ENCODE measurements around the gene IL1RAPL1. TPM values are rescaled to one million over a fixed set of nuclear protein-coding genes. Genes with fewer than 3 reads are reported as not detected.

The IL1RAPL1 gene
- total and polyA plus RNA-seq, 2 donors (not counting 3 experiments of a cell fraction or from before 2014, with no cell fraction given), result 0.79 to 1.3 TPM

- H3K36me3 ChIP-seq (ENCODE audit: control insufficient read depth in 2 of 2, extremely low read depth in 1 of 2, insufficient read depth in 2 of 2, low read length in 2 of 2), result no peaks in the 10 kb centered on the region
- H3K79me2 ChIP-seq (ENCODE audit: control insufficient read depth, insufficient read depth, low read length), result no peaks in the 10 kb centered on the region
- H3K4me2 ChIP-seq (ENCODE audit: insufficient read depth, low read length), result peak overlapping the region; percentile 57
- no peak overlapping the region for H3K4me3 ChIP-seq (replicated peaks in 1 of 3; ENCODE audit: insufficient read depth in 1 of 3, low read depth in 1 of 3, low read length in 3 of 3)
- dilution Hi-C loops (cut with MboI; ENCODE audit: extremely low pct_ligation_motif_present, low sequenced_read_pairs) (no loop called here), intact Hi-C loops (cut with micrococcal nuclease) (loop anchor here (2.0 to 5.0 kb wide), 2 partner anchors 344 to 1070 kb away; no protein-coding TSS in a partner anchor)
- ChIA-PET CTCF (no interaction called here), POLR2A (no interaction called here)
- DNase-seq (ENCODE audit: low read depth, low spot score) (peak; percentile 73), FAIRE-seq (peak; percentile 33)
- H3K27ac ChIP-seq (ENCODE audit: insufficient read depth, low read depth, low read length), result peak overlapping the region; percentile 79
- no peaks in the 10 kb centered on the region for H3K27me3 ChIP-seq (ENCODE audit: control insufficient read depth in 2 of 2, insufficient read depth in 2 of 2, low read length in 2 of 2)
- no peak overlapping the region for H2AFZ ChIP-seq (ENCODE audit: low read depth, low read length)
- H4K20me1 ChIP-seq (replicated peaks; ENCODE audit: control insufficient read depth, extremely low read depth, insufficient read depth, low read length), result no peaks in the 10 kb centered on the region
- H3K9me1 ChIP-seq (replicated peaks; ENCODE audit: control insufficient read depth, extremely low read depth, insufficient read depth, low read length), result no peaks in the 10 kb centered on the region
- TF ChIP-seq GATA2 (IDR thresholded peaks at IDR 0.05; ENCODE audit: insufficient read depth, insufficient read length, low read depth, low read length), result peak; percentile 62
- no peak for TF ChIP-seq MYC (IDR thresholded peaks at IDR 0.05; ENCODE audit: low read depth, low read length)
- peak; percentile 77 for TF ChIP-seq JUN (IDR thresholded peaks at IDR 0.05; ENCODE audit: borderline replicate concordance, insufficient read depth, insufficient read length, low read depth)
- peak; percentile 78 for TF ChIP-seq FOS (IDR thresholded peaks at IDR 0.05; ENCODE audit: borderline replicate concordance, insufficient read depth, low read length)
- TF ChIP-seq CTCF (IDR thresholded peaks at IDR 0.05; ENCODE audit: extremely low read depth in 1 of 2, insufficient read depth in 1 of 2, low read depth in 1 of 2, low read length in 2 of 2), result no peak
- BruUV-seq (replicated peaks), result no TSS peak
- H3K4me1 ChIP-seq (ENCODE audit: control insufficient read depth, extremely low read depth, insufficient read depth, low read length), result peaks cover 23% of the 10 kb centered on the region
- peak overlapping the region; percentile 35 for H3K9ac ChIP-seq (replicated peaks; ENCODE audit: extremely low read depth, insufficient read depth, low read length)
- no peaks in the 10 kb centered on the region for H3K9me3 ChIP-seq (replicated peaks; ENCODE audit: control insufficient read depth, insufficient read depth, low read length)
These were observed 1074.0 kb downstream of the IL1RAPL1 start for GRCh38 chrX:29661290-29661689.

DNA sequence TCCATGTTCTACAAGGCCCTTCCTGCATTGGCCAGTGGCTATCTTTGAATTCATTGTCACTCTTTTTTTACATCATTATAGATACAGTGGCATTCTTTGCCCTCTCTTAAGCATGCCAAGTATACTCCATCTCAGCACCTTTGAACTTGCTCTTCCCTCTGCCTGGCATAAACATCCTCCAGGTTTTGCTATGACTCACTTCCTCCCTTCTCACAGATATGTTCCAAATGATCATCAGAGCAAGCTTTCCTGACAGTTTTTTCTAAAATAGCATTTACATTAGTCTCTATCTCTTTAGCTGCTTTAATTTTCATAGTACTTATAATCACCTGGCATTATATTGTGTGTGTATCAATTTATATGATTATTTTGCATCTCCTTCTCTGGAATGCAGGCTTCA is 1074.9 kb downstream of the IL1RAPL1 start:
- Histone ChIP-seq H3K9me1 (replicated peaks; ENCODE audit: control insufficient read depth, extremely low read depth, insufficient read depth, low read length) (no peaks in the 10 kb centered on the region), H3K4me3 (replicated peaks in 1 of 3; ENCODE audit: insufficient read depth in 1 of 3, low read depth in 1 of 3, low read length in 3 of 3) (no peak overlapping the region), H4K20me1 (replicated peaks; ENCODE audit: control insufficient read depth, extremely low read depth, insufficient read depth, low read length) (no peaks in the 10 kb centered on the region), H3K79me2 (ENCODE audit: control insufficient read depth, insufficient read depth, low read length) (no peaks in the 10 kb centered on the region), H3K4me1 (ENCODE audit: control insufficient read depth, extremely low read depth, insufficient read depth, low read length) (peaks cover 23% of the 10 kb centered on the region), H3K27ac (ENCODE audit: insufficient read depth, low read depth, low read length) (peak overlapping the region; percentile 79), H2AFZ (ENCODE audit: low read depth, low read length) (no peak overlapping the region), H3K27me3 (ENCODE audit: control insufficient read depth in 2 of 2, insufficient read depth in 2 of 2, low read length in 2 of 2) (no peaks in the 10 kb centered on the region), H3K9ac (replicated peaks; ENCODE audit: extremely low read depth, insufficient read depth, low read length) (peak overlapping the region; percentile 45), H3K36me3 (ENCODE audit: control insufficient read depth in 2 of 2, extremely low read depth in 1 of 2, insufficient read depth in 2 of 2, low read length in 2 of 2) (no peaks in the 10 kb centered on the region), H3K9me3 (replicated peaks; ENCODE audit: control insufficient read depth, insufficient read depth, low read length) (no peaks in the 10 kb centered on the region), H3K4me2 (ENCODE audit: insufficient read depth, low read length) (peak overlapping the region; percentile 28)
- intact Hi-C loops (cut with micrococcal nuclease), result loop anchor here (1.0 to 5.0 kb wide), 2 partner anchors 279 to 345 kb away; no protein-coding TSS in a partner anchor
- CTCF ChIA-PET, result interaction anchor here (0.7 kb wide), 1 partner anchor 242 kb away, joined by 3 read pairs; no protein-coding TSS in a partner anchor
- BruUV-seq (replicated peaks), result no TSS peak
- dilution Hi-C loops (cut with MboI; ENCODE audit: extremely low pct_ligation_motif_present, low sequenced_read_pairs), result no loop called here
- DNase-seq (ENCODE audit: low read depth, low spot score) (peak; percentile 83), FAIRE-seq (no peak)
- TF ChIP-seq GATA2 (IDR thresholded peaks at IDR 0.05; ENCODE audit: insufficient read depth, insufficient read length, low read depth, low read length) (peak; percentile 72), CTCF (IDR thresholded peaks at IDR 0.05; ENCODE audit: extremely low read depth in 1 of 2, insufficient read depth in 1 of 2, low read depth in 1 of 2, low read length in 2 of 2) (no peak), MAX (IDR thresholded peaks at IDR 0.05; ENCODE audit: insufficient read depth, insufficient read length) (no peak), JUN (IDR thresholded peaks at IDR 0.05; ENCODE audit: borderline replicate concordance, insufficient read depth, insufficient read length, low read depth) (peak; percentile 87), EZH2 (IDR thresholded peaks at IDR 0.05; ENCODE audit: borderline replicate concordance, low read depth, low read length, severe bottlenecking) (no peak), FOS (IDR thresholded peaks at IDR 0.05; ENCODE audit: borderline replicate concordance, insufficient read depth, low read length) (peak; percentile 68), POLR2A (IDR thresholded peaks at IDR 0.05; ENCODE audit: low read depth, low read length) (no peak), POLR2AphosphoS5 (IDR thresholded peaks at IDR 0.05; ENCODE audit: insufficient read depth, low read depth, low read length) (peak; percentile 47), MYC (IDR thresholded peaks at IDR 0.05; ENCODE audit: low read depth, low read length) (no peak)
- POLR2A ChIA-PET, result no interaction called here

Measured in endothelial cell of umbilical vein (primary cell).